DLD1 (cell line): ENCODE results near the gene SLC27A4.

ENCODE experiments used
- in situ Hi-C: cut with HindIII; loops from 2 replicates; pipeline ENCODE4 v1.10.0; 2017; ENCODE audit warnings: low sequenced_read_pairs

SLC27A4 gene

DNA sequence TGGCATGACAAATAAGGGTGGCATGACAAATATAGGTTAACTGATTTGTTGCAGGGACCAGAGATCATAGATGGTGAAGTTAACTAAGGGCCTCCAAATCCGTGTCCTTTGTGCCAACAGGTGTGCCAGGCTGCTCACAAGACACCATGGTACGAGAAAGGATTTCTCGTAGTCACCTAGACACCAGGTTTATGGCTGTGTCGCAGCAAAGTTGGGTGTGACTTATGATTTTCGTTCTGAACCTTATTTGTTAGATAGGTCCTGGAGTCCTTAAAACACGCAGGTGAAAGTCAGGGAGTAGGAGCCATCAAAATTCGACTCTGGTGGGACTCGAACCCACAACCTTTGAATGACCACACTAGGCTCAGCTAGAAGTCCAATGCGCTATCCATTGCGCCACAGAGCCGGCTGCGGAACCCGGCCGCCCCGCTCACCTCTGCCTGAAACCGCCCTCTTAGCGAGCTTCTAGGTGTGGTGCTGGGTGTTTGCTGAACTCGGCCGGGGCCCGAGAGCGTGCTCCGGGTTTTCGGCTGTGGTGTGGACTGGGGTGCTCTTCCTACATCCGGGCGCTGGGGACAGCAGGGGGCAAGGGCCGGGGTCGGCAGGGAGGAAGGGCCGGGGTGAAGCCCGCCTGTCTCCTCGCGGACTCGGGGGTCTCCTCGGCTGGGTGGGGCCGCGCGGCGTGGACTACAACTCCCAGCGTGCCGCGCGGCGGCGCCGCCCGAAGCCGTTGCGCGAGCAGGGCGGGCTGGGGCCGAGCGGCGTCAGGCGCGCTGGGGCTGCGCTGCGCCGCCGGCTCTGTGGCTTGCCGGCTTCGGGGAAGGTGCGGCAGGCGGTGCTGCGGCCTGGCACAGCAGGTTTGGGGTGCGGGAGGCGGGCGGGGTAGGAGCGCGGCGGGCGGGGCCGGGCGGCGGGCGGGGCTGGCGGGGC lies at the start of gene SLC27A4:
Gene SLC27A4 (plus strand): TSS at position 767 of the 930 bp plus-strand sequence. CDS start 2,606 bp downstream, outside the sequence.
- in situ Hi-C loops, result no loop called here

DNA sequence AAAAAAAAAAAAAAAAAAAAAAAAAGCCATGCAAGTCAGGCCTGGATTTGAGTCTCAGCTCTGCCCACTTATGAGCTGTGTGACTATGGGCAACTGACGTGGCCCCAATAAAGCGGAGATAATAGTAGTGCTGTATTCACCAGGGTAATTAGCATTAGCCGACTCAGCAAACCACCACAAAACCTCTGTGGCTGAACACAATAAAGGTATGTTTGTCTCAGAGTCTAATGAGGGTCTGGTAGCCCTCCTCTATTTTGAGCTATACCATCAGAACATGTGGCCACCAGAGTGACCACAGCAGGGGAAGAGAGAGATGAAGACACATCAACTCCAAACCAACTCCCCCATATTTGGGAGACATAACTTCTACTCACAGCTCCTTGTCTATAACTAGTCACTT lies 48.3 kb upstream of the SLC27A4 start:
- in situ Hi-C loops, result no loop called here

DNA sequence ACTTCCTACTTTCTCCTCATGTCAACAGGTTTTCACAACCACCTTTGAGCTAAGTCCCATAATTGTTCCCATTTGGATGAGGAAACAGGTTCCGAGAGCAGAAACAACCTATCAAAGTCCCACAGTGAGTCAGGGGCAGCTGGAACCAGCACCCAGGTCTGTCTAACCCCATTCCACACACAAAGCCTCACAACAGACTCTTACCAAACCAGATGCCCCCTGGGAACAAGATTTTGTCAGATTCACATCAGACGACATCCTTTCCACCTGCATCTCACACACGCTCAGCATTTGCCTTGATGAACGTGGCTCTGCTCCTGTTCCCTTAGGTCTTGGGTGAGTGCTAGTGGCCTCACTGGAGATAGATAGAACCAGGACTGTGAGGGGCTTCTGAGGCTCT lies 47.2 kb upstream of the SLC27A4 start:
- in situ Hi-C loops, result no loop called here

DNA sequence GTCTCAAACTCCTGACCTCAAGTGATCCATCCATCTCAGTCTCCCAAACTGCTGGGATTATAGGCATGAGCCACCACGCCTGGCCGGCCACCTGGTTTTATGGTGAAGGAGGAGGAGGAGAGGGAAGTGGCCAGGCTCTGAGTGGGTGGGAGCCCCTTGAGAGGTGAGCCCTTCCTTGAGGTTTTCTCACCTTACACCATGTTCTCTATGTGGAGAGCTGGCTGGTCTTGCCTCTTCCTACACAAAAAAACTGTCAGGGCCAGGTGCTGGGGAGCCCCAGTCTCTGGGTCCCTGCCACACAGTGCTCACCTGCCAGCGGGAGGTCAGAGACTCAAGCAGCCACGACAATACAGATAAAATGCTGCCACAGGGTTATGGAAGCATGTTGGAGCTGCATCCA lies 46.2 kb upstream of the SLC27A4 start:
- in situ Hi-C loops, result no loop called here

DNA sequence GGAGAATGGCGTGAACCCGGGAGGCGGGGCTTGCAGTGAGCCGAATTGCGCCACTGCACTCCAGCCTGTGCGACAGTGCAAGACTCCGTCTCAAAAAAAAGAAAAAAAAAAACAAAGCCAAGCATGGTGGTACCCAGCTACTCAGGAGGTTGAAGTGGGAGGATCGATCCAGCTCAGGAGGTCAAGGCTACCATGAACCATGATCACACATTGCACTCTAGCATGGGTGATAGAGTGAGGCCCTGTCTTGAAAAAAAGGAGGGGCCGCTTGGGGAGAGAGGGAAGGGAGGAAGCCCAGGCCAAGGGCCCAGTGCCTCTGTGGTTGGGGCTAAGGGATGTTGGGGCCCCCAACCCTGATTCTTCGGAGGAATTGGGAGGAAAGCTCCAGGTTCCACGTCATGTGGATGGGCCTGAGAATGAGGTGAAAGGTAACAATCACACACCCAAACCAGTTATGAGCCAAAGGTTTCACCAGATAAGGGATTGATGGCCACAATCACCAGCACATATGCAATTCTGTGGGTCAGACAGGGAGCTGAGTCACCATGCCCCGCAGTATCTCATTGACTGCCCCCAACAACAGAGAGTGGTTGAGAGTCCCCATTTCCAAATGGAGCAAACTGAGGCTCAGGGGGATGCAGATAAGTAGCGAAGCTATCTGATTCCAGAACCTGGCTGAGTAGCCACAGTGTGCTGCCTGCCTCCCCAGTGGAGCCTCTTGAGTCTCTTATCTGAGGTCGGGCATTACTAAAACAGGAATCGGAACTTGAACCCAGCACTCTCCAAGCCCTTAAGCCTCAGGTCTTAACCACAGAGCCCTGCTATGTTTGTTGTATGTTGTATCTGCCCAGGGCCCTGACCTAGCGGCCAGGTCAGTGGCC lies 43.7 kb upstream of the SLC27A4 start:
- in situ Hi-C loops, result no loop called here

DNA sequence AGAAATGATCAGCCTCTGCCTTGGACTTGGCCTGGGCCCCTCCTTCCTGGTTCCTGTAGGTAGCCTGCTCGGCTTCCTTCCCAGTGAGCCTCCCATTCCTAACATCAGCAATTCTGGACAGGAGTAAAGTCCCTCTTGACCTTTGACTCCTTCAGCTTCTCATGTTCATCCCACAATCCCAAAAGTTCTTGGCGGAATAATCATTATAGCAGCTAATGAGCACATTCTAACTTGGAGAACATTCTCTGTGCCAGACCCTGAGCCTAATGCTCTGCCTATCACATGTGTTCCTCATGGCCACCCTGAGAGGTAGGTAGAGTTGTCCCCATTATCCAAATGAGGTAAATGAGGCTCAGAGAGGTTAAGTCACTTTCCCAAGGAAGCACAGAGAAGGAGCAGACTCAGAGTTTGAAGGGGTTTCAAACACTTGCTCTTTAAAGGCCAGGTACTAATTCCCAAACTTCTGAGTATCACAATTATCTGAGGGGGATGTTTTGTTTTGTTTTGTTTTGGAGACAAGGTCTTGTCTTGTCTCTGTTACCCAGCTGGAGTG lies 43.0 kb upstream of the SLC27A4 start:
- in situ Hi-C loops, result no loop called here

DNA sequence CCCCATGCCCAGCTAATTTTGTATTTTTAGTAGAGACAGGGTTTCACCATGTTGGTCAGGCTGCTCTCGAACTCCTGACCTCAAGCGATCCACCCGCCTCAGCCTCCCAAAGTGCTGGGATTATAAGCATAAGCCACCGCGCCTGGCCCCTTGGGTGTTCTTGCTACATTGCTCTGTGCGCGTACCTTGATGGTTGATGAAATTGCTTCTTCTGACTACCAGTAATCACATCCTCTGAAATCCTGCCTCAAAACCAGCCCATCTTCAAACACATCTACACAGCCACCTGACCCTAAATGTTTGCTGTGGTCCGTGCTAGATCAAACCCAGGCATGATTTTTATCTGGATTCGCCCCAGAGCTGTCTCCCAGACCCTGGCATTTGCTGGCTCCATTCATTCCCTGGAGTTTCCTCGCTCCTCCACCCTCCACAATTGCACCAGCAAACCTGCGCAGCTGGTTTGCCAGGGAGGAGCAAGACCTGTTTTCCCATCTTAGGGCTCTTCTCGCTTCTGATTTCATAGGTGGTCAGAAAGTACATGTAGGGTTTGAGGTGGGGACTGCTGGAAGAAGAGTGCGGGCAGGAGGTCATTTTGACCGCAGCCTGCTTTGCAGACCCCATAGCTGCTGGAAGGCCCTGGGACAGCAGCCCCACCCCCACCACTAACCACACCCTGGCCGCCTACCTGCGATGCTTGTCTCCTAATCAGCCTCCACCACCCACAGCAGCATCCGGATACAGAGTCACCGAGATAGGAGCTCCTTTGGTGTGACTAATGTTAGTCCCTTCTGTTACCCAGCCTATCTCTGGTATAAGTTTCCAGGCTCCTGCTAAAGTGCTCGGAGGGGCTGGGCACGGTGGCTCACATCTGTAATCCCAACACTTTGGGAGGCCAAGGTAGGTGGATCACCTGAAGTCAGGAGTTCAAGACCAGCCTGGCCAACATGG lies 41.5 kb upstream of the SLC27A4 start:
- in situ Hi-C loops, result no loop called here

DNA sequence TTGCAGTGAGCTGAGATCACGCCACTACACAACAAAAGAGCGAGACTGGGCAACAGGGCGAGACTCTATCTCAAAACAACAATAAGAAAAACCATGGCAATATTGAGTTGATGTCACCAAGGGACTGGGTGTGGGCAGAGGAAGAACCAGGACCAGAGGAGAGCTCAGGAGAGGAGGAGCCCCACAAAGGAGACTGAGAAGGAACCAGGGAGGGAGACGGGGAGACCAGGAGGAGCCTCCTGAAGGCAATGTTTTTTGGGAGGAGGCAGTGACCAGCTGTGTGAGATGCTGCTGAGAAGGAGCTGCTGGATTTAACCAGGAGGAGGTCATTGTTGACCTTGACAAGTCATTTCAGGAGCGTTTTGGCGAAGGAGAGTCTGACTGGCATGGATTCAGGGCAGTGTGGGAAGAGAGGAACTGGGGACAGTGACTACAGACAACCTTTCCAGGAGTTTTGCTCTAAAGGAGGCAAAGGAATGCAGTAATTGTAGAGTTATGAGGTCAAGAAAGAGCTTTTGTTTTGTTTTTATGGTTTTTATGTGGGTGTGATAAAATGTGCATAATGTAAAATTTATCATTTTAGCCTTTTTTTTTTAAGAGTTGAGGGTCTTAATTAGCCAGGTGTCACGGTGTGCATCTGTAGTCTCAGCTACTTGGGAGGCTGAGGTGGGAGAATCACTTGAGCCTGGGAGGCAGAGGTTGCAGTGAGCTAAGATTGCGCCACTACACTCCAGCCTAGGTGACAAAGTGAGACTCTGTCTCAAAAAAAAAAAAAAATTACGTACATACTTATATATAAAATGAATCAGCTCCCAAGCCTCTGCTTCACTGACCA lies 36.0 kb upstream of the SLC27A4 start:
- in situ Hi-C loops, result no loop called here

DNA sequence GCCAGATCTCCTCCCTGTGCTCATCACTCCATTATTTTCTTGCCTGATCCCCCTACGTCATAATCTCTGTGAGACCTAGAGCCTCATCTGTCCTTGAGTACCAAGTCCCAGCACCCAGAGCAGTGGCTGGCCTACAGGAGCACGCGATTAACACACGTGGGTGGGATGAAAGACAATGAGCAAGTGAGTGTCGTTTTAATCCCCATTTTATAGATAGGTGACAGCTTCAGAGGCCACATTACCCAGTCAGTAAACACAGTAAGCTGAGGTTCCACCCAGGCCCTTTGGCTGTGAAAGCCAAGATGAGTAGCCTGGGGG lies 35.4 kb upstream of the SLC27A4 start:
- in situ Hi-C loops, result no loop called here

DNA sequence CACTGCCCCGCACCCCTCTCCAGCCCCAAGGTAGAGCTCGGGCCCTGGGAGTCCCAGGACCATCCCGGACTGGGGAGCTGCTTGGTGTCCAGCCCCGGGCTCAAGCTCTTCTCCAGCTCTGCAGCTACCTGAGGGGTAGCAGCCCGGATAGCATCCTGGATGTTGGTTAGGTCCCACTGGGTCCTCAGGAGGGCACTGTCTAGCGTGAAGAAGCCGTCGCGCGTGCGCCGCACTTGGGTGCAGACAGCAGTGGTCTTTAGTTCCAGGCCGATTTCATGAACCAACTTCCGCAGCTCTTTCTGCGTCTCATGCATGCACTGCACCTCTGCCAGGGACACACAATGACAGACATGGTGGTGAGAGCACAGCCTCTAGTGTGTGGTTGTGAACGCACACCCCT lies 30.8 kb upstream of the SLC27A4 start:
- in situ Hi-C loops, result no loop called here

DNA sequence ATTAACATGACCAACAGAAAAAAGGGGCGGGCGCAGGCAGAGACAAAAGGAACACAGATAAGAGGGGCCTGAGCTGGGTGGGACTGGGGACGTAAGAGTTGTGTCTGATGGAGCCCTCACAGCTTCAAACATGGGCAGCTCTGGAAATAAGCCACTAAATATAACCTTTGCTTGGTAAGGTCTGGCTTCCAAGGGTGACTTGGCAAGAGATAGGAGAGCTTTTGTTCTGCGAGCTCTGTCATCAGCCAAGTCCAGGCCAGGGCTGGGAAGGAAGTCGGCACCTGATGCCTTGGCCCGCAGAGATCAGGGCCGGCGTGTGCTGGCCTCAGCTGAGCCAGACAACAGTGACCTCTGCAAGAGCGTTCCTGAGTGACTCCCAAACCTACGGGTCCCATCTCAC lies 29.9 kb upstream of the SLC27A4 start:
- in situ Hi-C loops, result no loop called here

DNA sequence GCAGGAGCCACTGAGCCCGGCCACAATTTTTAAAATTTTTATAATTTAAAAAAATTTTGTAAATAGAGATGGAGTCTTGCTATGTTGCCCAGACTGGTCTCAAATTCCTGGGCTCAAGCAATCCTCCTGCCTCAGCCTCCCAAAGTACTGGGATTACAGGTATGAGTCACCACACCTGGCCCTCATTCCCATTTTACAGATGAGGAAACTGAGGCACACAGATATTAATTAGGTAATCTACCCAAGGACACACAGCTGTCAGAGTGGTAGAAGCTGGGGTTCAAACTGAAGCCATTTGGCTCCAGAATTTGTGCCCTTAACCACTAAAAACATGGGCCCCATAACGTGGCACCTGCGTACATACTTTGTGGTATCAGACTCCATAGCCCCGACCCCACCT lies 25.6 kb upstream of the SLC27A4 start:
- in situ Hi-C loops, result no loop called here

DNA sequence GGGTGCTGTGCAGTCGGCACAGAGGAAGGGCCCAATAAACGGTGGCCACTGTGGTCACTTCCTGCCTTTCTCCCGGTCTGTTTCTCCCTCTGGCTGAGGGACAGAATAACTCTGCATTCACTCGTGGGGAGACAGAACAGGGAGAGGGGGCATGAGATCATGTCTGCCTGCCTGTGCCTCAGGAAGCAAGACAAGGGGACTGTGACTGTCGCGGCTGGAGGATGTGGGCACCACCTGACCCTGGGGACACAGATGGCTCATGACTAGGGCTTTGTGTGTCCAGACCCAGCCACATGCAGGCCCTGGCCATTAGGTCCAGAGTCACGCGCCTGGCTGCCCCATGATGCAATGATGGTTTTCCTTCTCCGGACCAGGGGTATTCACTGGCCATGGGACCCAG lies 23.9 kb upstream of the SLC27A4 start:
- in situ Hi-C loops, result no loop called here

DNA sequence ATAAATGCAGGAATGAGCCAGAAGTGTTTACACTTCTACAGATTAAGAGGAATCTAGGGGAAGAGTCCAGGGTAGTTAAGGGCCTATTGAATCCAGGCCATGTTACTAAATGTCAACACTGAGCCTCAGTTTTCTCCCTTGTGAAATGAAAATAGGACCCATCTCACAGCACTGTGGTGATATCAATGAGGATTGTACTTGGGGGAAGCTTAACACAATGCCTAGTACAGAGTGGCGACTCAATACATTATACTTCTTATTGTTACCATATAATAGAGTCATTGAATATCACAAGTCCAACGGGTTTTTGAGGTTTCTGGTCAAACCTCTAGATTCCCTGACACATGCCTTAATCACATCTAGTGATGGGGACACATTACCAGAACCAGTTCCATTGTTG lies 22.7 kb upstream of the SLC27A4 start:
- in situ Hi-C loops, result no loop called here

DNA sequence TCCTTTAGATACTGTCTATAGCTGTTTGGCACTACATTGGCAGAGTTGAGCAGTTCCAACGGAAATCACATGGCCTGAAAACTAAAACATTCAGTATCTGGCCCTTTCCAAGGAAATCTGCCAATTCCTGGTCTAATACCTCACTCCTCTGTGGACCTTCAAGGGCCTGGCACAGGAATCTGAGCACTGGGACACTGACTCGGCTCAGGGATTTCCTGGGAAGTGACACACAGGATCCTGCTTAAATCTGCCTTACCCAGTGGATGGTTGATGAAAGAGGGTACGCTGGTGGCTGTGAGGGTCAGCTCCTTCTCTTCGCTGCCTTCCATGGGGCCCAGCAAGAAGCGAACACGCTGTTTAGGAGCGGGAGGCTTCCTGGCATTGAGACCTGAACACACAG lies 19.0 kb upstream of the SLC27A4 start:
- in situ Hi-C loops, result no loop called here

DNA sequence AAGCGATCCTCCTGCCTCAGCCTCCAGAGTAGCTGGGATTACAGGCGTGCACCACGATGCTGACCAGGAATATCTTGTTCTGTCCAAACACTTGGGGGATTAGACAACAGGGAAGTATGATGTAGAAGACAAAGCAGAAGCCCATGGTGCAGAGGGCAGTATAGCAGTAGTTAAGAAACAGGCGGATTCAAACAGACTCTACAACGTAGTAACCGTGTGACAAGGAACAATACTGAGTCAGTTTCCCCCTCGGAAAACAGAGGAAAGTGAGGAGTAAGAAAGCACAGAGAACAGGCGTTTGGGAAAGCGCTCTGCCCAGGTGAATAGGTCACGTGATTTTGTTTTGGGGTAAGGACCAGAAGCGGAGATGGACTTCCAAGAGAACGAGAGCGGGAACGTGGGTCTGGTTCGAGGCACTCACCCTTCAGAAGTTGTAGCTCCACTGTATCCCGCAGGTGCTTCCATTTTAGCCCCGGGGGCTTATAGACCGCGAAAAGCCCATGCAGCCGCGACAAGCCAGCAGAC lies 18.4 kb upstream of the SLC27A4 start:
- in situ Hi-C loops, result no loop called here

DNA sequence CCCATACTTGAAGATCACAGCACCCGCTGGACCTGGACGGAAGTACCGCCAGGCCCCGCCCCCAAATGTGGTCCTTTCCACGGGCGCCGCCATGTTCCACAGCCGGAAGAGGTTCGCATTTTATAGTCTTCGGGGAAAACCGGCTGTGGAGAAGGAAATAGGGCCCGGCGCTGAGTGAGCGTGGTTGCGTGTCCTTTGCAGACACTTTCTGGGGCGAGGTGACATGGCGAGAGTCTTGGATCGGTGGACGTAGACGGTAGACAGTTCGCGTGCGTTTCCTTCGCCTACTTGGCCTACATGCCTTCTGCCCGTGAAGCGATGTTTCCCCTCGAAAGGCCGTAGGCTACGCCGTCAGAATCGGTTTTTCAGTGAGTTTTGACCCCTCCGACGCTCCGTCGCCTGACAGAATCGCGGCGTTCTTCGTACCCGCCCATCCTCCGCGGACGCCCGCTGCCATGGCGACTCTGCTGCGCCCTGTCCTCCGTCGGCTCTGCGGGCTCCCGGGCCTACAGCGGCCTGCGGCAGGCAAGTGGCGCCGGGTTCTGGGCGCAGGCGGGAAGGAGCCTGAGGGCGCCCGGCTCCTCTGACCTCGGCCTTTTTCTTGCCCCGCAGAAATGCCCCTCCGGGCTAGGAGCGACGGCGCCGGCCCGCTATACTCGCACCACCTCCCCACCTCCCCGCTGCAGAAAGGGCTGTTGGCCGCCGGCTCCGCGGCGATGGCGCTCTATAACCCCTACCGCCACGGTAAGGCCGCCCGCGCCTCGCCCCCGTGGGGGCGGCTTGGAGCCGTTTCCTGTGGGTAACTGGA lies 17.7 kb upstream of the SLC27A4 start, which contains the start of the genes COQ4 and TRUB2:
Gene COQ4 (plus strand): TSS at position 436 of the 808 bp plus-strand sequence. CDS start 20 bp downstream, at position 456.
Gene TRUB2 (minus strand): TSS at position 44 of the 808 bp plus-strand sequence. CDS start 39 bp downstream, at position 5.
- in situ Hi-C loops, result no loop called here

DNA sequence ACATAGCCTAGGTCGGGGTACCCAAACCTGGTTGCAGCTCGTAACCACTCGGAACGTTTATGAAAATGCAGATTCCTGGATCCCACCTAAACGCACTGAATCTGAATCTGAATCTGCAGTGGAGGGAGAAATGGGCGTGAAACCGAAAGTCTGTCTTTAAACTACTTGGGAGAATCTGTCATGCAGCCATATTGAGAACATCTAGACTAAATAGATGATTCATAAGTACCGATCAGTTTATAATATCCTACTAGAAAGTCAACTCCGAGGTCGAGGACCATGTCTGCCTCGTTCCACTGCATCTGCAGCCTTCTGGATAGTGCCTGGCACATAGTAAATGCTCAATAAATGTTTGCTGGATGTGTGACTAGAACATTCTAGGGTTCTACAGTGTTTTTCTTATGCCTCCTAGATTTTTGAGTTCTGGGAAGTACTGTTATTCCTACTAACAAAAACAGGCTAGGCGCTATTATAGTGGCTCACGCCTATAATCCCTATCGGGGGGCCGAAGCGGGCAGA lies 17.1 kb upstream of the SLC27A4 start:
- in situ Hi-C loops, result no loop called here
